Mesodermal cell (in vitro differentiated cells): ENCODE data around the gene RHOU.

ENCODE experiments used
- H3K27ac ChIP-seq: 2 replicates; pipeline ENCODE4 v1.7.0; 2013; ENCODE audit warnings: mild to moderate bottlenecking, low read depth, low read length, moderate library complexity; ENCODE audit not compliant: severe bottlenecking
- H3K36me3 ChIP-seq: 2 replicates; pipeline ENCODE4 v1.7.1; 2013; ENCODE audit warnings: mild to moderate bottlenecking, low read length, moderate library complexity; ENCODE audit not compliant: control insufficient read depth, insufficient read depth
- H3K4me1 ChIP-seq: one replicate; pipeline ENCODE4 v1.7.1; 2013; ENCODE audit warnings: mild to moderate bottlenecking, low read length; ENCODE audit not compliant: insufficient read depth, control insufficient read depth, poor library complexity, severe bottlenecking
- H3K4me3 ChIP-seq: 2 replicates; pipeline ENCODE4 v1.7.0; 2013; ENCODE audit warnings: low read length, control low read depth, mild to moderate bottlenecking; ENCODE audit not compliant: insufficient read depth, poor library complexity, severe bottlenecking; ENCODE audit errors: extremely low read depth
- H3K9me3 ChIP-seq: 2 replicates; pipeline ENCODE4 v1.7.1; 2013; ENCODE audit warnings: mild to moderate bottlenecking, low read length, moderate library complexity; ENCODE audit not compliant: control insufficient read depth
- WGBS, 2 experiments: methylation state at CpG; one replicate each; pipeline ENCODE4 v1.1.5; 2013; ENCODE audit warnings: missing lambda C conversion rate in 2 of 2; ENCODE audit not compliant: insufficient coverage in 2 of 2; 5-methylcytosine and 5-hydroxymethylcytosine counted together

The RHOU gene

GRCh38 chr1:228737601-228738041, 2.3 kb downstream of the RHOU start:
- Histone ChIP-seq H3K4me3 (no peak overlapping the region), H3K4me1 (peaks cover 4% of the 10 kb centered on the region), H3K9me3 (no peaks in the 10 kb centered on the region), H3K36me3 (peaks cover 27% of the 10 kb centered on the region), H3K27ac (no peak overlapping the region)
- 72 to 80% methylated on average over 6 to 8 of the region's 8 CpGs for WGBS, 2 experiments

GRCh38 chr1:228739826-228740225, 4.5 kb downstream of the RHOU start:
- no peak overlapping the region for H3K4me3 ChIP-seq
- H3K9me3 ChIP-seq, result no peaks in the 10 kb centered on the region
- H3K36me3 ChIP-seq, result peaks cover 45% of the 10 kb centered on the region
- WGBS, 2 experiments, result 93 to 94% methylated on average over 3 of the region's 4 CpGs
- H3K27ac ChIP-seq, result no peak overlapping the region
- H3K4me1 ChIP-seq, result peaks cover 4% of the 10 kb centered on the region

- Histone ChIP-seq H3K36me3 (peaks cover 52% of the 10 kb centered on the region), H3K4me3 (no peak overlapping the region), H3K4me1 (peaks cover 4% of the 10 kb centered on the region), H3K9me3 (no peaks in the 10 kb centered on the region), H3K27ac (no peak overlapping the region)
- WGBS, 2 experiments, result 89 to 96% methylated on average over 7 to 8 of the region's 8 CpGs
Measured at GRCh38 chr1:228740543-228741317, 5.5 kb downstream of the RHOU start.

GRCh38 chr1:228742281-228742860, 7.1 kb downstream of the RHOU start:
- WGBS, 2 experiments, result 87 to 98% methylated on average over 4 to 5 of the region's 8 CpGs
- no peak overlapping the region for H3K4me3 ChIP-seq
- no peaks in the 10 kb centered on the region for H3K4me1 ChIP-seq
- H3K27ac ChIP-seq, result no peak overlapping the region
- peaks cover 52% of the 10 kb centered on the region for H3K36me3 ChIP-seq
- H3K9me3 ChIP-seq, result no peaks in the 10 kb centered on the region

GRCh38 chr1:228743405-228743804, 8.1 kb downstream of the RHOU start:
- no peaks in the 10 kb centered on the region for H3K4me1 ChIP-seq
- H3K9me3 ChIP-seq, result no peaks in the 10 kb centered on the region
- WGBS, 2 experiments, result 95 to 97% methylated on average over 9 to 11 of the region's 13 CpGs

DNA sequence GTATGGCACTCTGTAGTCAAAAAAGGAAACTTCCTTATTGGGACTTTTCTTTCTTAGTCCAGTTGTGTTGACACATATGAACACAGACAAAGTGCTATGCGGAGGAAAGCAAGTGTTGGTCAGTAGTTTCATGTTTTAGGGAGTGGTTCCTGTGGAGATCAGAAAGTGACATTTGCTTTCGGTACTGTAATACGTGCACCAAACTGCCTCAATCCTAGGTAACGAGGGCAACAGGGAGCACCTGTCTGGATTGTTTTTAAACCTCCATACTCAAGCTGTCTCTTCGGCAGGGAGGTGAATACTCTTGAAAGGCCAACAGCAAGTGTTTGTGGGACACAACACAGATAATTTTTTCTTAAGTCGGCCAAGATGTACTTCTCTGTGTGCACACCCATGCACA, 9.1 kb downstream of the RHOU start:
- 72 to 78% methylated on average over 5 of the region's 6 CpGs for WGBS, 2 experiments
- peaks cover 42% of the 10 kb centered on the region for H3K36me3 ChIP-seq
- no peaks in the 10 kb centered on the region for H3K4me1 ChIP-seq
- H3K9me3 ChIP-seq, result no peaks in the 10 kb centered on the region
- H3K27ac ChIP-seq, result no peak overlapping the region
- no peak overlapping the region for H3K4me3 ChIP-seq

More at GRCh38 chr1:228743405-228743804, 8.1 kb downstream of the RHOU start:
- peaks cover 49% of the 10 kb centered on the region for H3K36me3 ChIP-seq
- H3K4me3 ChIP-seq, result no peak overlapping the region
- no peak overlapping the region for H3K27ac ChIP-seq

GRCh38 chr1:228744918-228745317, 9.6 kb downstream of the RHOU start:
- H3K4me1 ChIP-seq, result no peaks in the 10 kb centered on the region
- peaks cover 36% of the 10 kb centered on the region for H3K36me3 ChIP-seq
- WGBS, 2 experiments, result 98 to 100% methylated on average over 5 of the region's 6 CpGs
- H3K4me3 ChIP-seq, result no peak overlapping the region
- no peaks in the 10 kb centered on the region for H3K9me3 ChIP-seq
- H3K27ac ChIP-seq, result no peak overlapping the region

DNA sequence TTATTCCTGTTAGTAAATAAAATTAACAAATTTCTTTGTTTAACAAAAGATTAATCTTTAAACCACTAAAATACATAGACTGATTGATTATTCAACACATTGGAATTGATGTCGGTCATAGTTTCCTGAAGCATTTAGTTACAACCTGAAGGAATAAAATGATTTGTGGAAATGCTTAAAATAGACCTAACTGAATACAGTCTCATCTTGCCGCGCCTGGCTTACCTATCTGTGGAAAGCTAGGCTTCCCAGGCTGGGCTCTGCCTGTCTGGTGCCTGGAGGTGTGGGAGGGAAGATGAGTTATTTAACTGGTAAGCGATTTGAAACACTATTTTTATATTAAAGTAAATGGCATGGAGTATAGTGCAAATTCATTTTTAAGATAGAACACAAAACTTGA, 10.2 kb downstream of the RHOU start:
- Histone ChIP-seq H3K27ac (no peak overlapping the region), H3K36me3 (peaks cover 35% of the 10 kb centered on the region), H3K4me3 (no peak overlapping the region), H3K9me3 (no peaks in the 10 kb centered on the region), H3K4me1 (no peaks in the 10 kb centered on the region)
- 100% methylated on average over 2 of the region's 4 CpGs for WGBS, 2 experiments

DNA sequence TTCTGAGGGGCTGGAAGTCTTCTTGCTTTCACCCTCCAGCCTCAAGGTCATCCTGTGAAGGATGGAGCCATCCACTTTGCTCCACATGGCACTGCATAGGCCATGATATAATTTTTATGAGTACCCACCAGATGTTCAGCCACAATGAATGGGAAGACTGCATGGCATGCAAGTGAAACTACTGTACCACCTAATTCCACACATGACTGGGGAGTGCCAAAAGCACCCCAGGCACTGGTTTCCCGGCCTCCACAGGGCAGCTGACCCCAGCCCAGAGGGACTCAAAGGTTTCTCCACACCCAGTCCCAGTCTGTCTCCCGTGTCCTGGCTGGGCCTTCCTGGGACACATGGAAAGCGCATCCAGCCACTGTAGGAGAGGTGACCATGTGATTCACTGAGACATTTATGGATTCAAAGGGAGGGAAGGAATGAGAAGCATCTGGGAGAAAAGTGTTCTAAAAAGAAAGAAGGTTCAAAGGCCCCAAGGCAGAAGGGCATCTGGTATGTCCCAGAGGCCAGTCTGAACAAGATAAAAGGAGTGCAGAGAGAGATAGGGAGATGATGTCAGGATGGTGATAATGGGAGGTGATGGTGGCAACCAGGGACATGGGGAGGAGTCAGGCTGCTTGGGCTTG, 12.1 kb downstream of the RHOU start:
- no peaks in the 10 kb centered on the region for H3K4me1 ChIP-seq
- H3K27ac ChIP-seq, result no peak overlapping the region
- peaks cover 25% of the 10 kb centered on the region for H3K36me3 ChIP-seq
- 100% methylated on average over 2 of the region's 3 CpGs for WGBS, 2 experiments
- no peaks in the 10 kb centered on the region for H3K9me3 ChIP-seq
- H3K4me3 ChIP-seq, result no peak overlapping the region

DNA sequence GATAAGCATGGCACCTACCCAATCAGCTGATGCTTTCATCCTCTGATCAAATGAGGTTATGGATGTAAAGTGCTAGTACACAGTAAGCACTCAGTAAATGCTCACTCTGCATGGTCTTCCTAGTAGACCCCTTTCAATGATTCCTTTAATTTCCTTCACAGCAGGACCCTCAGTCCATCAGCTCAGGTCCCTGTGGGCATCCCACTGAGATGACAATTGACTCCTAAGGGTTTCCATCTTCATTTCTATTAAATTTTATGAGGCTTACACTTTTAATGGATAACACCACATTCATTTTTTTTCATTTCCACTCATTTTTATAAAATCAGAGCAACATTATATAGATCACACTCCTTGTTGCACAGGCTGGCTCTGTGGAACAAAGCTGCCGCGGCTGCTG, 12.8 kb downstream of the RHOU start:
- no peaks in the 10 kb centered on the region for H3K9me3 ChIP-seq
- 78% methylated on average over 2 of the region's 2 CpGs; no CpG with 5 or more reads in 1 of the 2 experiments for WGBS, 2 experiments
- no peak overlapping the region for H3K4me3 ChIP-seq
- no peak overlapping the region for H3K27ac ChIP-seq
- H3K36me3 ChIP-seq, result peaks cover 25% of the 10 kb centered on the region
- H3K4me1 ChIP-seq, result no peaks in the 10 kb centered on the region
